GM12892 (cell line): ENCODE measurements around the gene MUSTN1.

Experiments used
- DNase-seq: peaks from one replicate; pipeline ENCODE4 v3.0.0; 2011; ENCODE audit not compliant: insufficient read length
- FAIRE-seq: peaks from 2 replicates; lab custom pipeline; 2011; peaks lifted over from hg19 to GRCh38; lab: Jason Lieb, UNC
- POLR2A ChIP-seq: IDR thresholded peaks from 2 replicates; pipeline ENCODE4 v1.6.1; 2011; ENCODE audit warnings: low read depth, low read length, control low read depth
- POLR2AphosphoS5 ChIP-seq: IDR thresholded peaks from 2 replicates; pipeline ENCODE4 v1.6.1; 2011; ENCODE audit warnings: low read depth, low read length, control low read depth
- TAF1 ChIP-seq: IDR thresholded peaks from 2 replicates; pipeline ENCODE4 v1.6.1; 2011; ENCODE audit warnings: low read depth, mild to moderate bottlenecking, control low read depth, low read length, borderline replicate concordance

MUSTN1 gene

DNA sequence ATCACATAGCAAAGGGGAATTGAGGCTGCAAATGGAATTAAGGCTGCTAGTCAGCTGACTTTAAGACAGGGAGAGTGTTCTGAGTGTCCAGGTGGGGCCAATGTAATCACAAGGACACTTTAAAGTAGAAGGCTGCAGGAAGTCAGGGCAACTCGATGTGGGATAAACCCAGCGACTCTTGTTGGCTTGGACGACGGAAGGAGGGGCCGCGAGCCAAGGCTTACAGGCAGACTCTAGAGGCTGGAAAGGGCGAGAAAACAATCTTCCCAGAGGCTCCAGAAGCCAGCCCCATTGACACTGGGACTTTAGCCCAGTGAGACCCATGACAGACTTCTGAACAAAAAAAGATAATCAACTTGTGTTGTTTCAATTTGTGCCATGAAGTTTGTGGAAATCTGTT, 12.9 kb upstream of the MUSTN1 start:
- FAIRE-seq = no peak
- DNase-seq = no peak
- TF ChIP-seq POLR2A (no peak), POLR2AphosphoS5 (no peak), TAF1 (no peak)

DNA sequence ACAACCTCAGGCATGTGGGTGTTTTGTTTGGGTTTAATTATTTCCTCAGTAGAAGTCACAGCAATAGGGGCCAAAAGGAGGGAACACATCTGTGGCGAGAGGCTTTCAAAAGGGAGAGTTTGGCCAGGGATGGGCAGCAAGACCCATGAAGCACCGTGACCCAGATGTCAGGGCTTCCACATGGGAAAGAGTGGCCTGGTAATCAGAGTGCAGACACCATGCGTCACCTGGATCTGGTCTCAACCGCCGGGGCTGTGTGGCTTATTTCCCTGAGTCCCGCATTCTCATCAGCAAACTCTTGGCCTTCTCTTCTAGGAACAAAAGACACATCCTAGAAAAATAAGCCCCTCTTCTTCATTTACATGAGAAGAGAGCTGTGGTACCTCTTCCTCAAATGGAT, 12.4 kb upstream of the MUSTN1 start:
- DNase-seq (no peak), FAIRE-seq (no peak)
- no peak for TF ChIP-seq TAF1
- TF ChIP-seq POLR2AphosphoS5 = no peak

- TF ChIP-seq POLR2AphosphoS5 = no peak
- TF ChIP-seq POLR2A = no peak
- TF ChIP-seq TAF1 = no peak
- DNase-seq = no peak
- peak; percentile 70 for FAIRE-seq
Measured at GRCh38 chr3:52846432-52846965, 11.7 kb upstream of the MUSTN1 start.

GRCh38 chr3:52845691-52846431, 11.0 kb upstream of the MUSTN1 start:
- FAIRE-seq = no peak
- peak; percentile 48 for DNase-seq
- no peak for TF ChIP-seq POLR2AphosphoS5
- no peak for TF ChIP-seq TAF1
- TF ChIP-seq POLR2A = no peak

DNA sequence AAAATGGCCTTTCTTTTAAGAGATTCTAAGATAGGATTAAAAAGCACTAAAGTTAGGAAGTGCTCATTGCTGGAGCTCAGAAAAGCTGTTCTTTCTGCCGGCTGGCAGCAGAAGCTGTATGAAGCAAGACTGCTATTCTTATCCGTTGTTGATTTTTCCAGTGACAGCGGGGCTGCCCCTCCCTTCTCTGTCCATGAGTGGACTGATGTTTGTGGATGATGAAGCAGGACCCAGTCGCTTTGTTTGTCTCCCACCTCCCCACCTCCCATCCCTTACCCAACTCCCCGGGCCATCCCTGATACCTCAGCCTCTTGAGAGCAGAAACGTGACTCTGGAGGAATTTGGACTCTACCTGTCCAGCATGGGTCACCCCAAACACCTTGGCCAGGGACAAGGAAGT, 10.3 kb upstream of the MUSTN1 start:
- no peak for FAIRE-seq
- no peak for DNase-seq
- TF ChIP-seq POLR2AphosphoS5 (no peak), POLR2A (no peak), TAF1 (no peak)

- DNase-seq = no peak
- TF ChIP-seq POLR2A = no peak
- FAIRE-seq = no peak
Measured at GRCh38 chr3:52844290-52844975, 9.6 kb upstream of the MUSTN1 start.

DNA sequence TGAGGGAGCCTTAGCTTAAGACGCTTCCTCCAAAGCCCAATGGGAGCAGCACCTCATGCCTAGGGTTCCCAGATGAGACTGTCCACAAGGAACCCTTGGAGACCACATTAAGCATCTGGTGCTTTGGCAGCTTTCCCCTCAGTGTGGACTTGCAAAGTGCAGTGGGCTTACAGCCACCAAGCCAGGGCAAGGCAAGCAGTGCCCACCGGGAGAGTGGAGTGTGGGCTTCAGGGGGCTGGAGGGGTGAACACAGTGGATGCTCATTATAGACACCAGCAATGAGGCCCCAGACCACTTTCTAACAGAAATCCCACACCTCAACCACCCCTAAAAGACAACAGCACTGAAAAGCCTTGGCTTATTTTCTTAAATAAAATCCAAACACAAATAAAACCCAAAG, 9.1 kb upstream of the MUSTN1 start:
- no peak for FAIRE-seq
- TF ChIP-seq POLR2A (no peak), POLR2AphosphoS5 (no peak), TAF1 (no peak)
- DNase-seq = no peak

- DNase-seq (no peak), FAIRE-seq (no peak)
- TF ChIP-seq POLR2AphosphoS5 (no peak), POLR2A (no peak), TAF1 (no peak)
Measured at GRCh38 chr3:52843108-52843865, 8.5 kb upstream of the MUSTN1 start.

GRCh38 chr3:52842424-52842823, 7.6 kb upstream of the MUSTN1 start:
- DNase-seq (no peak), FAIRE-seq (no peak)
- TF ChIP-seq POLR2AphosphoS5 (no peak), POLR2A (no peak), TAF1 (no peak)

DNA sequence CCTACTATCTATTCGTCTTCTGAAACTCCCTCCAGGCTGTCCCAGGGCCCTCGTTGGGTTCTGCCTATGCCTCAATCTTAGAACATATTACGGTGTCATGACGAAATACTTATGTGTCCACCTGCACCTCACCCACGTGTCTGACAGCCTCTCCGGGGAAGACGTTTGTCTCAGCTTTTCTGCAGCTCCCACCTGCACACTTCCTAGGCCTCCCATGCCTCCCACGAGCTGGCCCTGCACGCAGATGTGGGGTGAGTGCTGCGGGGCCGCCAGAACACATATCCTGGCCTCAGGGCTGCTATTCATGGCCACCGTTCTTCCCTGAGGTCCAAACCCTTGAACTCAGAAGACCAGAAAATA, 7.1 kb upstream of the MUSTN1 start:
- no peak for FAIRE-seq
- TF ChIP-seq POLR2AphosphoS5 (no peak), POLR2A (no peak), TAF1 (no peak)
- no peak for DNase-seq

- TF ChIP-seq POLR2AphosphoS5 (no peak), TAF1 (no peak), POLR2A (no peak)
- no peak for DNase-seq
- no peak for FAIRE-seq
Measured at GRCh38 chr3:52841211-52841980, 6.6 kb upstream of the MUSTN1 start.
